Endothelial cell of umbilical vein (primary cell): ENCODE data around the gene UCK1.

Experiments used
- CTCF ChIP-seq, 2 donors: IDR thresholded peaks; 1 replicate in 1 of 2; 2 replicates in 1 of 2; pipeline ENCODE4 v1.5.1; 2011; ENCODE audit warnings: low read length in 2 of 2, mild to moderate bottlenecking in 2 of 2, moderate library complexity in 2 of 2, control low read depth in 1 of 2, inconsistent platforms in 1 of 2, low read depth in 1 of 2; ENCODE audit not compliant: insufficient read depth in 1 of 2; ENCODE audit errors: extremely low read depth in 1 of 2
- EZH2 ChIP-seq: IDR thresholded peaks from 2 replicates; pipeline ENCODE4 v1.6.1; 2012; ENCODE audit warnings: borderline replicate concordance, low read depth, mild to moderate bottlenecking, moderate library complexity, low read length, inconsistent platforms; ENCODE audit not compliant: severe bottlenecking
- POLR2A ChIP-seq: IDR thresholded peaks from 2 replicates; pipeline ENCODE4 v1.6.1; 2012; ENCODE audit warnings: low read depth, mild to moderate bottlenecking, control low read depth, low read length
- POLR2AphosphoS5 ChIP-seq: IDR thresholded peaks from 2 replicates; pipeline ENCODE4 v1.6.1; 2012; ENCODE audit warnings: low read depth, mild to moderate bottlenecking, control low read depth, low read length, moderate library complexity; ENCODE audit not compliant: insufficient read depth

- TF ChIP-seq CTCF (IDR thresholded peaks at IDR 0.05; ENCODE audit: extremely low read depth in 1 of 2, insufficient read depth in 1 of 2, low read depth in 1 of 2, low read length in 2 of 2) (no peak), POLR2AphosphoS5 (no peak), POLR2A (no peak), EZH2 (no peak)
Measured at GRCh38 chr9:131523451-131524435, 7.3 kb downstream of the UCK1 start.
